GM12878 (cell line): ENCODE results near the gene AGRN. TPM values are rescaled to one million over a fixed set of nuclear protein-coding genes. Genes with fewer than 3 reads are reported as not detected.

Source experiments
- ATAC-seq: fragments of 200-7000 bp; cut with Tn5 transposase; 3 replicates; pipeline ENCODE4 v1.9.1; 2020; ENCODE audit warnings: mild to moderate bottlenecking, moderate library complexity
- BruUV-seq: library from RNA; stranded (reverse); fragments of 400-500 nt; replicated peaks from 2 replicates; lab custom pipeline; 2021; lab: Mats Ljungman, UMichigan
- CTCF ChIA-PET: fragments of 300-600 bp; sonication (Branson Sonifier 250); formaldehyde crosslinking; extraction: SDS; loops from one replicate; lab custom pipeline; 2021; ENCODE audit warnings: inconsistent platforms; lab: Yijun Ruan, JAX
- POLR2A ChIA-PET: fragments of 350-600 bp; formaldehyde crosslinking; extraction: SDS; loops from one replicate; lab custom pipeline; 2021; ENCODE audit warnings: inconsistent platforms; lab: Charles Lee
- RAD21 ChIA-PET: fragments of 300-600 bp; sonication (Branson Sonifier 250); formaldehyde crosslinking; loops from one replicate; lab custom pipeline; 2023; ENCODE audit warnings: antibody characterized with exemption; ENCODE audit not compliant: unreplicated experiment; lab: Charles Lee
- SMC1A ChIA-PET: fragments of 300-600 bp; sonication (Branson Sonifier 250); formaldehyde crosslinking; loops from one replicate; lab custom pipeline; 2023; ENCODE audit not compliant: unreplicated experiment, uncharacterized antibody; lab: Charles Lee
- DNase-seq: peaks from one replicate; pipeline ENCODE4 v3.0.0-alpha.2; 2011; ENCODE audit warnings: low read depth, low spot score
- FAIRE-seq: peaks from 3 replicates; lab custom pipeline; 2011; peaks lifted over from hg19 to GRCh38; lab: Jason Lieb, UNC
- H2AFZ ChIP-seq: 2 replicates; pipeline ENCODE4 v1.6.0; 2011; ENCODE audit warnings: low read depth, low read length, control low read depth; ENCODE audit not compliant: control insufficient read depth
- H3K27ac ChIP-seq: 2 replicates; pipeline ENCODE4 v1.5.1; 2011; ENCODE audit warnings: control low read depth; ENCODE audit not compliant: control insufficient read depth, insufficient read depth
- H3K27me3 ChIP-seq, 2 experiments: replicated peaks in 1 of 2; 2 replicates each; pipeline versions ENCODE4 v1.6.0 to v1.6.1; 2011; ENCODE audit warnings: low read length in 1 of 2; ENCODE audit not compliant: control insufficient read depth in 2 of 2, insufficient read depth in 2 of 2
- H3K36me3 ChIP-seq, 2 experiments: 2 replicates each; pipeline ENCODE4 v1.5.1; 2011; ENCODE audit warnings: low read length in 1 of 2; ENCODE audit not compliant: control insufficient read depth in 2 of 2, insufficient read depth in 2 of 2
- H3K4me1 ChIP-seq: 2 replicates; pipeline ENCODE4 v1.6.1; 2011; ENCODE audit warnings: mild to moderate bottlenecking, low read length, moderate library complexity, mixed read lengths; ENCODE audit not compliant: control insufficient read depth, insufficient read depth
- H3K4me2 ChIP-seq: 2 replicates; pipeline ENCODE4 v1.6.0; 2011; ENCODE audit warnings: control low read depth; ENCODE audit not compliant: control insufficient read depth, insufficient read depth
- H3K4me3 ChIP-seq: fragments of 200-600 bp; sonication (generic); 2 replicates; pipeline ENCODE4 v1.5.1; 2016
- H3K79me2 ChIP-seq: 2 replicates; pipeline ENCODE4 v1.6.0; 2011; ENCODE audit warnings: low read length; ENCODE audit not compliant: control insufficient read depth, insufficient read depth
- H3K9ac ChIP-seq: 2 replicates; pipeline ENCODE4 v1.8.0; 2011; ENCODE audit warnings: low read length, control low read depth, mixed read lengths; ENCODE audit not compliant: control insufficient read depth, insufficient read depth
- H3K9me3 ChIP-seq: replicated peaks from 3 replicates; pipeline ENCODE4 v1.5.1; 2011; ENCODE audit warnings: mild to moderate bottlenecking, low read length; ENCODE audit not compliant: control insufficient read depth, insufficient read depth
- H4K20me1 ChIP-seq: 2 replicates; pipeline ENCODE4 v1.6.0; 2011; ENCODE audit not compliant: control insufficient read depth, insufficient read depth
- EGR1 ChIP-seq, 2 experiments: IDR thresholded peaks; 1 replicate in 1 of 2; 2 replicates in 1 of 2; pipeline ENCODE4 v1.6.1; 2011 to 2012; ENCODE audit warnings: low read depth in 2 of 2, low read length in 2 of 2, borderline replicate concordance in 1 of 2, mild to moderate bottlenecking in 1 of 2, moderate library complexity in 1 of 2
- HDAC6 ChIP-seq: fragments of 200-600 bp; sonication (generic); IDR thresholded peaks from one replicate; pipeline ENCODE4 v1.8.0; 2017; ENCODE audit warnings: antibody characterized with exemption; ENCODE audit not compliant: unreplicated experiment
- MEF2B ChIP-seq: fragments of 450-650 bp; IDR thresholded peaks from 2 replicates; pipeline ENCODE4 v1.6.1; 2018; ENCODE audit warnings: mild to moderate bottlenecking, moderate library complexity; ENCODE audit not compliant: partially characterized antibody, poor library complexity, severe bottlenecking
- MTA3 ChIP-seq: IDR thresholded peaks from 2 replicates; pipeline ENCODE4 v1.6.1; 2012; ENCODE audit warnings: low read length, inconsistent platforms, borderline replicate concordance
- NFIC ChIP-seq: IDR thresholded peaks from 2 replicates; pipeline ENCODE4 v1.6.1; 2012; ENCODE audit warnings: low read depth, mild to moderate bottlenecking, inconsistent platforms, low read length, moderate library complexity
- SP1 ChIP-seq: IDR thresholded peaks from one replicate; pipeline ENCODE4 v1.6.1; 2011; ENCODE audit warnings: low read depth, low read length
- ZNF384 ChIP-seq: IDR thresholded peaks from 2 replicates; pipeline ENCODE4 v1.6.1; 2012; ENCODE audit warnings: low read depth, mild to moderate bottlenecking, low read length, improper control_type of control experiment, borderline replicate concordance
- WGBS: methylation state at CpG from one replicate; pipeline ENCODE4 v1.1.6; 2016; ENCODE audit warnings: low lambda C conversion rate; ENCODE audit not compliant: insufficient replicate concordance, insufficient coverage; ENCODE audit errors: missing lambda C conversion rate; 5-methylcytosine and 5-hydroxymethylcytosine counted together
- in situ Hi-C: fragments of 300-500 bp; cut with MboI; formaldehyde crosslinking; loops from 9 replicates; pipeline ENCODE4 v1.14.3; 2018; ENCODE audit warnings: mixed read lengths
- intact Hi-C: fragments of 100-400 bp; cut with micrococcal nuclease; formaldehyde crosslinking; loops from one replicate; pipeline ENCODE4 v1.14.2; 2022; ENCODE audit not compliant: unreplicated experiment
- polyA plus RNA-seq, 11 experiments: library from polyadenylated mRNA; depleted of rRNA in 4 of 11; unstranded in 6 of 11; stranded (reverse) in 5 of 11; fragments of >200 nt; fragmentation: Nextera tagmentation in 4 of 11; fragmentation: Illumina TruSeq in 1 of 11; extraction: Ambion mirVana in 4 of 11; extraction: Trizol in 1 of 11; gene quantifications; 1 replicate in 1 of 11; 2 replicates in 10 of 11; pipeline versions ENCODE4 v1.2.1 to v1.2.3, GENCODE V29; 2011 to 2016; ENCODE audit warnings: inconsistent platforms in 2 of 11, missing spikeins in 2 of 11, low read depth in 1 of 11
- total RNA-seq, 4 experiments: library from RNA; depleted of rRNA in 3 of 4; stranded (reverse); fragments of >200 nt in 3 of 4; fragmentation: Illumina TruSeq in 1 of 4; extraction: Trizol in 1 of 4; gene quantifications; 2 replicates each; pipeline versions ENCODE4 v1.2.1 to v1.2.3, GENCODE V29; 2013 to 2021
- TF ChIP-seq, protein P1 (sequence below): IDR thresholded peaks from 2 replicates; pipeline ENCODE4 v1.6.1; 2012; ENCODE audit warnings: low read length, inconsistent platforms

AGRN gene
- total and polyA plus RNA-seq, 10 of the 15 experiments (the other 5 are each of a cell fraction or from before 2014, with no cell fraction given) = 0.02 to 41.8 (median 4.1) TPM

DNA sequence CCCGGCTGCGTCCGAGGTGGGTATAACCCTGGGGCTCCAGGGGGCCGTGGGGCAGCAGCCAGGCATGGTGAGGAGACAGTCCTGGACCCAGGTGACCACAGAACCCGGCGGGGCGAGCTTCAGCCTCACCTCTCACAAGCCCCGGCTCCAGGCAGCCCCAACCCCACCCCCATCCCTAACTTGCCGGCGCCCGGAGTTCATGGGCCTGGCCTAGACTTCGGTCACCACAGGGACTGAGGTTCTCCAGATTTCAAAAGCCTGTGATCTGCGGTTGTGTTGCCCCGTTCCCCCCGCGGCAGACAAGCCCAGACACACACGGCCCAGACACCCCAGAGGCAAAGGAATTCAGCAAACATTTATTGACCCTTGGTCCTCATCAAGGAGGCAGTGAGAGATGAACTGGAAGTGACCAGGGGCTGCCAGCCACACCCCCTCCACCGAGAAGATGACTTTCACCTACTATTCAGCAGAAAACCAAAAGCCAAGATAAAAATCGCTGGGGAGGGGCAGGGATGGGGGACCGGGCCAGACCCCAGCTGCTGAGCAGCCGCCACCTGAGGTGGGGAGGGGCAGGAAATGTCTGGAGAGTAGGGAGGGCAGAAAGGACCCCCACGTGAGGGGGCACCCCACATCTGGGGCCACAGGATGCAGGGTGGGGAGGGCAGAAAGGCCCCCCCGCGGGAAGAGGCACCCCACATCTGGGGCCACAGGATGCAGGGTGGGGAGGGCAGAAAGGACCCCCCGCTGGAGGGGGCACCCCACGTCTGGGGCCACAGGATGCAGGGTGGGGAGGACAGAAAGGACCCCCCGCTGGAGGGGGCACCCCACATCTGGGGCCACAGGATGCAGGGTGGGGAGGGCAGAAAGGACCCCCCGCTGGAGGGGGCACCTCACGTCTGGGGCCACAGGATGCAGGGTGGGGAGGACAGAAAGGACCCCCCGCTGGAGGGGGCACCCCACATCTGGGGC is 24.0 kb upstream of the AGRN start:
- RAD21 ChIA-PET = no interaction called here
- H3K27ac ChIP-seq = no peak overlapping the region
- ATAC-seq = no peak

More for the DNA sequence above, 24.0 kb upstream of the AGRN start:
- Histone ChIP-seq H3K9me3 (peaks cover 3% of the 10 kb centered on the region; the same call in 2 of the 3 replicates), H3K36me3 (no peaks in the 10 kb centered on the region), H3K79me2 (no peaks in the 10 kb centered on the region), H4K20me1 (no peaks in the 10 kb centered on the region), H3K4me3 (no peak overlapping the region), H3K4me1 (peaks cover 26% of the 10 kb centered on the region), H3K27me3 (peaks cover 0 to 16% of the 10 kb centered on the region in 2 experiments; a peak in 2 of 4 replicates), H3K4me2 (no peak overlapping the region), H3K9ac (no peak overlapping the region), H2AFZ (no peak overlapping the region)
- SMC1A ChIA-PET = no interaction called here
- BruUV-seq = no TSS peak
- CTCF ChIA-PET = no interaction called here
- in situ Hi-C loops (no loop called here), intact Hi-C loops (no loop called here)
- POLR2A ChIA-PET = interaction anchor here (0.9 kb wide), 1 partner anchor 11 kb away, joined by 3 read pairs; no protein-coding TSS in a partner anchor
- 39% methylated on average over 24 of the region's 30 CpGs for WGBS
- TF ChIP-seq MEF2B = no peak
- no peak for TF ChIP-seq ZNF384
- TF ChIP-seq MTA3 = no peak
- TF ChIP-seq SP1 = no peak
- TF ChIP-seq, protein P1, sequence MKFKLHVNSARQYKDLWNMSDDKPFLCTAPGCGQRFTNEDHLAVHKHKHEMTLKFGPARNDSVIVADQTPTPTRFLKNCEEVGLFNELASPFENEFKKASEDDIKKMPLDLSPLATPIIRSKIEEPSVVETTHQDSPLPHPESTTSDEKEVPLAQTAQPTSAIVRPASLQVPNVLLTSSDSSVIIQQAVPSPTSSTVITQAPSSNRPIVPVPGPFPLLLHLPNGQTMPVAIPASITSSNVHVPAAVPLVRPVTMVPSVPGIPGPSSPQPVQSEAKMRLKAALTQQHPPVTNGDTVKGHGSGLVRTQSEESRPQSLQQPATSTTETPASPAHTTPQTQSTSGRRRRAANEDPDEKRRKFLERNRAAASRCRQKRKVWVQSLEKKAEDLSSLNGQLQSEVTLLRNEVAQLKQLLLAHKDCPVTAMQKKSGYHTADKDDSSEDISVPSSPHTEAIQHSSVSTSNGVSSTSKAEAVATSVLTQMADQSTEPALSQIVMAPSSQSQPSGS = no peak
- no peak for TF ChIP-seq EGR1 (IDR thresholded peaks at IDR 0.05; ENCODE audit: borderline replicate concordance in 1 of 2, low read depth in 2 of 2, low read length in 2 of 2)
- TF ChIP-seq HDAC6 = no peak
- TF ChIP-seq NFIC = no peak
- TF ChIP-seq, all 136 proteins: peak for 0
- DNase-seq (no peak), FAIRE-seq (no peak)
